Measurements from ENCODE around the gene XPNPEP3.

XPNPEP3 gene

GRCh38 chr22:40950962-40951794 is 94.2 kb downstream of the XPNPEP3 start, which contains the start of gene RBX1:
TSS of gene RBX1 (plus strand) at chr22:40951378. CDS start at chr22:40951399, 21 bp downstream.
- peak; percentile 98 for DNase-seq (ENCODE audit: low spot score)

- DNase-seq (ENCODE audit: low spot score): no peak
These were observed 95.1 kb downstream of the XPNPEP3 start for GRCh38 chr22:40951795-40952605.

GRCh38 chr22:40953471-40953870 is 96.5 kb downstream of the XPNPEP3 start:
- DNase-seq (ENCODE audit: low spot score): no peak

- no peak for DNase-seq (ENCODE audit: low spot score)
These were observed 97.2 kb downstream of the XPNPEP3 start for GRCh38 chr22:40954113-40954512.

DNA sequence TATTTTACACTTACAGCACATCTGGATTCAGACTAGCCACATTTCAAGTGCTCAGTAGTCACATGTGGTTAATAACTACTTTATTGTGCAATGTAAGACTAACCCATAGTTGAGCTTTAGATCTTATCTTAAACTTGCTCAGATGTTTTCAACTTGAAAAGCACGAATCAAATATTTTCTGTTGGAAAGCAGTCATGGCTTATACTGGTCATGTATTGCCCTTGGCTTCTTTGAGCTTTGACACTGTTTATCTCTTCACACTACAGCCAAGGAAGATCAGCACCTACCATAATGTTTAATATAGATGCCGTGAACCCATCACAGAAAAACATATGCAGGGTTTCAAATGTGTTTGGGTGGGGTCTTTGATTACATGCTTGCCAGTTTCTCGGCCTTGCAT is 98.6 kb downstream of the XPNPEP3 start:
- DNase-seq (ENCODE audit: low spot score): no peak

GRCh38 chr22:40957601-40958000 is 100.7 kb downstream of the XPNPEP3 start:
- no peak for DNase-seq (ENCODE audit: low spot score)

- DNase-seq (ENCODE audit: low spot score): no peak
These were observed 101.4 kb downstream of the XPNPEP3 start for GRCh38 chr22:40958299-40958698.

- peak; percentile 13 for DNase-seq (ENCODE audit: low spot score)
These were observed 103.2 kb downstream of the XPNPEP3 start for GRCh38 chr22:40960145-40960544.

DNA sequence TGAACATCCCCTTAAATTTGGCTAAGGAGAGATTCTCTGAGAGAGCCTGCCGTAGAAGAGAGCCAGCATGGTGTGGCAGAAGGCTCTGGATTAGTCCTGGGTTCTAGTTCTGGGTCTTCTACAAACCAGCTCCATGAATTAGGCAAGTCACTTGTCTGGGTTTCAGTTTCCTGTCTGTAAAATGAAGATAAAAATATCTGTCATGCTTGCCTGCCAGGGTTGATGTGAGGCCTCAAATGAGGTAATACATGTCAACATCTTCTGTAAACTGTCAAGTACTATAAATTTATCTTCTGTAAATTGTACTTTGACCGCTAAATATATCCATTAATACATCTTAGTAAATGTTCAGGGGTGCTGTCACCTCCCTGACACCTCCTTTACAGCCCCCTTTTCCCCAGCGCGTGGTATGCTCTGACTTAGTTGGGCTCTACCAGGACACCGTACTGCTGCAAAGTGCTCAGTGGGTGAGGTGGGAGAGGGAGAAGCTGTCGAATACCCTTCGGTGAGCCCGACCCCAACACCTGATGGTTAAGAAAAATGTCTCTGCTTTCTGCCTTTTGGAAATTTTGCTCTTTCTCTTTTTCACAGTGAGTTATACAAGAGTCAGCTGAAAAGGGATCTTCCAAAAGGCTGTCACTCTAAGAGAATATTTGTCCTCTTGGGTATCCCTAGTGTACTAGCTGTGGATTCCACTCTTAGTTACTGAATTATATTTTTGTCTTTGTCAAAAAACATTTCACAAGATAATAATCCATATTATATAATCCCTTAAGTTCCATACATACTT is 109.2 kb downstream of the XPNPEP3 start:
- no peak for DNase-seq (ENCODE audit: low spot score)

DNA sequence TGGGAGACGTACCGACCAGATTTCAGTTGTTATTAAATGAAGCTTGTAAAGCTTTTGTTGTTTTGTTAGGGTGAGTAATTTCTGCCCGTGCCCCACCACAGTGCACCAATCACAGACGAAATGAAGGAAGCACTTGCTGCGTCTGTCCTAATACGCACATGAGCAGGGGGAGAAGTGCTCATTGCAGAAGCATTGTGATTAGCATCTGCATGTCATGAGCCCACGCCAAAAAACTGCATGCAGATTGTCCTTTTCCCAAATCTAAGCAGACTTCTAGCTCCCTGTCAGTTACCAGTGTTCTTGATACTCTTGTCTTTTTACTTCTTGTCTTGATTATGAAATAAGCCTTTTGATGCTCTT is 109.8 kb downstream of the XPNPEP3 start:
- DNase-seq (ENCODE audit: low spot score): no peak

- DNase-seq (ENCODE audit: low spot score): no peak
These were observed 110.3 kb downstream of the XPNPEP3 start for GRCh38 chr22:40967111-40967760.

DNA sequence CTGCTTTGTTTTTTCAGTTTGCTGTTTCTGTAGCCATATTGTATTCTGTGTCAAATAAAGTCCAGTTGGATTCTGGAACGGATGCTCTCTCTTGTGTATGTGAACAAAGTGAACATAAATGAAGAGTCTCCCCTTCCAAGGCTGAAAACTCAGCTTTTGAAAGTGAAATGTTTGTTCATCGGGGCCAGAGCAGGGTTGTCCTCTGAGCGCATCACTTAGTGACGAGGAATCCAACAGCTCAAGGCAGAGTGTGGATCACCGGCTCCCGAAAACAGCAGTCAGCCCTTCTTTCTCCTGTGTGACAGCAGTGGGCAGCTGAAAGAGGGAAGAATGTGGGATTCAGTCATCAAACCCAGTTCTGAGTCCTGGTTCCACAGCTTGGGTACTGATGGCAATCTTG is 115.6 kb downstream of the XPNPEP3 start:
- no peak for DNase-seq (ENCODE audit: low spot score)

GRCh38 chr22:40973144-40973543 is 116.2 kb downstream of the XPNPEP3 start:
- no peak for DNase-seq (ENCODE audit: low spot score)

DNA sequence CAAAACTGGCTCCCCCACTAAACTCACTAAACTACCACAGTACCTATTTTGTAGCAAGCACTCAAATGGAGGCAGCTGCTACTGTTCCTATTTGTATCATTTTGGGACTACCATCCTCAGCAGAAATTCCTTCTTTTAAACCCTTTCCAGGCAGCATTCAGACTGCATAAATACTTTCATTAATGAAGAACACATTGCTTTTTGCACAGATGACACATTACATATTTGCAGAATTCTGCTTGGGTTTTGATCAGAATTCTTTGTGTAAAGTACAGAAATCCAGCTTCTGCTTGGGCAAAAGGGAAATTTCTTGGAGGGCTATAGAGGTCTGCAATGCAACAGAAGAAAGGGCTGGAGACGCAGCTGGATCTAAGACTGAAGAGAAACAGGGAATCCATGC is 118.4 kb downstream of the XPNPEP3 start:
- DNase-seq (ENCODE audit: low spot score): no peak

- DNase-seq (ENCODE audit: low spot score): no peak
These were observed 120.1 kb downstream of the XPNPEP3 start for GRCh38 chr22:40976866-40977700.

DNA sequence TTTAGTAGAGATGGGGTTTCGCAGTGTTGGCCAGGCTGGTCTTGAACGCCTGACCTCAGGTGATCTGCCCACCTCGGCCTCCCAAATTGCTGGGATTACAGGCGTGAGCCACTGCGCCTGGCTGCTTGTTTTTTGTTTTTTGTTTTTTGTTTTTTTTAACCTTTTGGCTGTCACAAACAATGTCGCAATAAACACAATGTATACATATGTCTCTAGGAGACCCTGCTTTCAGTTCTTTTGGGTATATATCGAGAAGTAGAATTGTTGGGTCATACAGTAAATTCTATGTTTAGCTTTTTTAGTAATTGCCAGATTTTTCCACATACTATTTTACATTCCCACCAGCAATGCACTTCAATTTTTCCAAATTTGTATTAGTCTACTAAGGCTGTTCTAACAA is 122.2 kb downstream of the XPNPEP3 start:
- DNase-seq (ENCODE audit: low spot score): no peak

- no peak for DNase-seq (ENCODE audit: low spot score)
These were observed 122.9 kb downstream of the XPNPEP3 start for GRCh38 chr22:40979871-40980270.
